HAP-1 (cell line): ENCODE measurements around the gene SCD.

ENCODE experiments used
- DNase-seq, 2 experiments: peaks; one replicate each; pipeline ENCODE4 v3.0.0-alpha.2; 2016 to 2020; ENCODE audit warnings: low spot score in 2 of 2
- H3K27me3 ChIP-seq: fragments of 250-450 bp; sonication (Bioruptor Pico); 2 replicates; pipeline ENCODE4 v1.5.1; 2020; ENCODE audit warnings: low read depth, mild to moderate bottlenecking, moderate library complexity
- H3K36me3 ChIP-seq: fragments of 250-450 bp; sonication (Bioruptor Pico); replicated peaks from 2 replicates; pipeline ENCODE4 v1.5.1; 2020; ENCODE audit warnings: mild to moderate bottlenecking
- H3K4me1 ChIP-seq: fragments of 250-450 bp; sonication (Bioruptor Pico); 2 replicates; pipeline ENCODE4 v1.5.1; 2020; ENCODE audit warnings: mild to moderate bottlenecking
- H3K4me3 ChIP-seq: fragments of 250-450 bp; sonication (Bioruptor Pico); 2 replicates; pipeline ENCODE4 v1.5.1; 2020; ENCODE audit warnings: mild to moderate bottlenecking, moderate library complexity
- H3K9me3 ChIP-seq: fragments of 250-450 bp; sonication (Bioruptor Pico); 2 replicates; pipeline ENCODE4 v1.5.1; 2020; ENCODE audit warnings: mild to moderate bottlenecking, moderate library complexity
- in situ Hi-C: fragments of 300-500 bp; cut with MboI; formaldehyde crosslinking; loops from 3 replicates; pipeline ENCODE4 v1.14.3; 2020; ENCODE audit warnings: low sequenced_read_pairs, inconsistent platforms, mixed read lengths

Gene SCD

DNA sequence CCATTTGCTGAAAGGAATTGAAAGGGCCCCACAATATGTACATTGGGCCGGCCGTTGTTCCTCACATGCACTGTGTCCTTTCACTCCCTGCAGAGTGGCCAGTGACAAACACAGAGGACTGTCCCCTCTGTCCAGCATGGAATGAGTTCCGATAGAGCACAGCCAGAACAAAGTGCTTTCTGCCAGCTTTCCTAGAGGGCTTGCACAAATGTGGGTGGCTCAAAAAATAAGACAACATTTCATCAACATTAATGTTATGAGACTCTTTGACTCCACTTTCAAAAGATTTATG is 19.4 kb upstream of the SCD start:
- no peak for DNase-seq
- in situ Hi-C loops: no loop called here
- no peak overlapping the region for H3K4me3 ChIP-seq
- peaks cover 32% of the 10 kb centered on the region for H3K27me3 ChIP-seq
- H3K9me3 ChIP-seq: no peaks in the 10 kb centered on the region
- no peaks in the 10 kb centered on the region for H3K4me1 ChIP-seq
- H3K36me3 ChIP-seq: no peaks in the 10 kb centered on the region

DNA sequence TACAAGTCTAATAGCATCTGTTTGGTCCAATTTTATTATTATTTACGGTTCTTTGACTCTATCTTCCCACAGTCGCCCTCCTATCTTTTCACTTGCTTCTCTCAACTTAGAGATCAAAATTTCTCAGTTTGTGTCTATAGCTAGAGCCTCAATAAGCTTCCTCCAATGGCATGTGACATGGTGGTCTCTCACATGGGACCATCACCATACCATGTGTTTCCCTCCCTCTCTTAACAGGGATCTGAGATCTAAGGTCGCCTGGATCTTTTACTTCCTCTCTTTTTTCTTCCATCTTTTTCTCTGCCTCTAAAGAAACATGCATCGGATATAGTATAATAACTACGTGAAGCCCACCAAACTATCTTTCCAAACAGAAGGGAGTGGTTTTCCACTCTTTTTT is 18.8 kb upstream of the SCD start:
- no peaks in the 10 kb centered on the region for H3K36me3 ChIP-seq
- DNase-seq: no peak
- no peaks in the 10 kb centered on the region for H3K9me3 ChIP-seq
- peaks cover 29% of the 10 kb centered on the region for H3K27me3 ChIP-seq
- in situ Hi-C loops: no loop called here
- no peaks in the 10 kb centered on the region for H3K4me1 ChIP-seq
- no peak overlapping the region for H3K4me3 ChIP-seq

DNA sequence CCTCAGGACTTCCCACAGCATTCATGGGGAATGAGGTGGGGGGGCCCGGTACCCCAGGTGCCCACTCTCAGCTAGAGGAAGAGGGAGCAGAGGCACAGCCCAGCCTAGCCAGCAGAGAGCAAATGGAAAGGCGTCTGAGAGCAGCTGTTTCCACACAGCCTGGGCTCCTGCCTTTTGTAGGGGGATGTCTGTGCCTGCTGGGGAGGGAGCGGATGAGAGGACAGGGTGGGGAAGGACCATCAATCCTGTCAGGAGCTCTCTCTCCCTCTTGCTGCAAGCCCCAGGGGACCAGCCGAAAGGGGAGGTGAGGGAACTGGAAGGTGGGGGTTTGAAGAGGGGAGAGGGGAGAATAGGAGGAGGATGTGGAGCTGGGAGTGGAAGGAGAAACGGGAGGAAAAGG is 17.0 kb upstream of the SCD start, which contains the start of gene PKD2L1:
TSS of gene PKD2L1 (minus strand) at position 150 of the 400 bp plus-strand sequence. CDS start at position 25, 125 bp downstream.
- no peak for DNase-seq
- Histone ChIP-seq H3K9me3 (no peaks in the 10 kb centered on the region), H3K27me3 (peaks cover 30% of the 10 kb centered on the region), H3K36me3 (no peaks in the 10 kb centered on the region), H3K4me3 (no peak within 1 kb of the TSS), H3K4me1 (no peaks in the 10 kb centered on the region)
- in situ Hi-C loops: no loop called here

GRCh38 chr10:100333106-100333505 is 13.9 kb upstream of the SCD start:
- no peak overlapping the region for H3K4me3 ChIP-seq
- H3K4me1 ChIP-seq: no peaks in the 10 kb centered on the region
- DNase-seq: no peak
- H3K36me3 ChIP-seq: no peaks in the 10 kb centered on the region
- in situ Hi-C loops: no loop called here
- peaks cover 25% of the 10 kb centered on the region for H3K27me3 ChIP-seq
- no peaks in the 10 kb centered on the region for H3K9me3 ChIP-seq

GRCh38 chr10:100333661-100334440 is 13.2 kb upstream of the SCD start:
- Histone ChIP-seq H3K4me1 (no peaks in the 10 kb centered on the region), H3K9me3 (no peaks in the 10 kb centered on the region), H3K36me3 (no peaks in the 10 kb centered on the region), H3K27me3 (peaks cover 19% of the 10 kb centered on the region; the same call in 1 of the 2 replicates), H3K4me3 (no peak overlapping the region)
- DNase-seq: no peak
- in situ Hi-C loops: no loop called here

DNA sequence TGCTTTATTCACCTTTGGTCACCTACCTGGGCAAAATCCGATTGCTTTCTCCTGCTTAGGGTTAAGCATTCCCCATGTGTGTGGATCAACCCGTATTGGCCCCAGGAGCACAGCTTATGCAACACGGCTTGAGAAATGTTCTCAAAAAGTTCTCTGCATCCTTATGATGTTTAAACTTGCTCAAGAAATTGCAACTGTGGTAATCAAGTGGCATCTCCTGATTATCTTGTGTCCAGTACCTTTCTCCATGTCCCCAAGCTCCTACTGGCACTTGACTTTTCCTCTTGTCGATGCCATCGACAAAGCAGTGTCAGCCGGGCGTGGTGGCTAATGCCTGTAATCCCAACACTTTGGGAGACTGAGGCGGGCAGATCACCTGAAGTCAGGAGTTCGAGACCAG is 12.3 kb upstream of the SCD start:
- no peak for DNase-seq
- H3K4me3 ChIP-seq: no peak overlapping the region
- H3K36me3 ChIP-seq: no peaks in the 10 kb centered on the region
- H3K4me1 ChIP-seq: no peaks in the 10 kb centered on the region
- H3K9me3 ChIP-seq: no peaks in the 10 kb centered on the region
- in situ Hi-C loops: no loop called here
- H3K27me3 ChIP-seq: peaks cover 9% of the 10 kb centered on the region; the same call in 1 of the 2 replicates

- in situ Hi-C loops: no loop called here
- peak; percentile 59 to 84 for DNase-seq
Measured at GRCh38 chr10:100338434-100339036, 8.5 kb upstream of the SCD start.

GRCh38 chr10:100339236-100339635 is 7.8 kb upstream of the SCD start:
- Histone ChIP-seq H3K9me3 (no peaks in the 10 kb centered on the region), H3K27me3 (peaks cover 5% of the 10 kb centered on the region; the same call in 1 of the 2 replicates), H3K36me3 (no peaks in the 10 kb centered on the region), H3K4me3 (no peak overlapping the region), H3K4me1 (no peaks in the 10 kb centered on the region)
- in situ Hi-C loops: no loop called here
- DNase-seq: no peak

More at GRCh38 chr10:100338434-100339036, 8.5 kb upstream of the SCD start:
- Histone ChIP-seq H3K9me3 (no peaks in the 10 kb centered on the region), H3K27me3 (peaks cover 5% of the 10 kb centered on the region; the same call in 1 of the 2 replicates), H3K4me3 (no peak overlapping the region), H3K4me1 (no peaks in the 10 kb centered on the region), H3K36me3 (no peaks in the 10 kb centered on the region)

GRCh38 chr10:100340948-100341847 is 5.8 kb upstream of the SCD start:
- H3K36me3 ChIP-seq: no peaks in the 10 kb centered on the region
- no peaks in the 10 kb centered on the region for H3K9me3 ChIP-seq
- H3K4me3 ChIP-seq: no peak overlapping the region
- peaks cover 6% of the 10 kb centered on the region; the same call in 1 of the 2 replicates for H3K4me1 ChIP-seq
- in situ Hi-C loops: loop anchor here (5.0 to 10.0 kb wide), 2 partner anchors 91 to 164 kb away; no protein-coding TSS in a partner anchor
- no peaks in the 10 kb centered on the region; the same call in 1 of the 2 replicates for H3K27me3 ChIP-seq
- no peak for DNase-seq

DNA sequence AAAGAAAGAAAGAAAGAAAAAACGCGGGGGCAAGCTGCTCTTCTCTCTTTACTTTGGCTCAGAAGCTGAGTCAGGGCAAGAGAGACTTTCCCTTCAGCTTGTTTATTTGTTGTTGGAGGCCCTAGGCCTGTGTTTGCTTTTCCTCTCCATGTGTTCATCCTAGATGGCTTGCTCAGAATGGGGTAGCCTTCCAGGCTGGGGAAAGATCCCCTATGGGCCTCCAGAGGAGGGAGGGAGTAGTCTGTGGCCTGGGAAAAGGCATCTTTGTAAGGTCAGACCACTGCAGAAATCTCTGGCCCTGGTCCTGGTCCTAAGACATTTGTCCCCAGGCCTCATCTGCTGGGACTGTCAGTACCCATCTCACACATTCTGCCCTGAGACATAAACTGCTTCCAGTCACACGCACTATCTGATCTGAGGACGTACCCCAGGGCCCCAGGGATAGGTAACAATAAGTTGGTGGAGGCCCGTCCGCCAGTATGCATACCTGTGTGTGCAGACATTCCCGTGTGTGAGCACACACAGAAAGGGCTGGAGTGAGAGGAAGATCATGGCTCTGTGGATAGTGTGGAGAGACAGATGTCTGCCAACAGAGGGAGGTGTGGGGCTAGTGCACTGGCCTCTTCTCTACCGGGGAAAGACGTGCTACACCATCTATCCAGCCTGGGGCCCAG is 4.9 kb upstream of the SCD start:
- in situ Hi-C loops: loop anchor here (5.0 to 10.0 kb wide), 2 partner anchors 90 to 163 kb away; no protein-coding TSS in a partner anchor

DNA sequence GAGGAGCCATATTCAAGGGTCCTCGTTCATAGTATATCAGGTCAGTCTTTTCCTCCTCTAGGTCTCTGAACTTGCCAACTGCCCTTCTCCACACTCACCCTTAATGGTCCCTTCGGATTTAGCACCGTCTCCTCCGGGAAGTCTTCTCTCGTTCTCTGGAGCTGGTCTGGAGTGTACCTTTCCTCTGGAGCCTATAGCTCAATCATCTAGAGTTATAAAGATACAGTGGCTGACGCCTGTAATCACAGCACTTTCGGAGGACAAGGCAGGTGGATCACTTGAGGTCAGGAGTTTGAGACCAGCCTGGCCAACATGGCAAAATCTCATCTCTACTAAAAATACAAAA is 4.4 kb upstream of the SCD start:
- no peaks in the 10 kb centered on the region for H3K9me3 ChIP-seq
- H3K36me3 ChIP-seq: no peaks in the 10 kb centered on the region; the same call in 1 of the 2 replicates
- DNase-seq: no peak
- no peak overlapping the region for H3K4me3 ChIP-seq
- H3K27me3 ChIP-seq: no peaks in the 10 kb centered on the region
- peaks cover 6% of the 10 kb centered on the region; the same call in 1 of the 2 replicates for H3K4me1 ChIP-seq
- in situ Hi-C loops: loop anchor here (5.0 to 10.0 kb wide), 2 partner anchors 90 to 162 kb away; no protein-coding TSS in a partner anchor

More for the DNA sequence above, 4.9 kb upstream of the SCD start:
- Histone ChIP-seq H3K4me1 (peaks cover 6% of the 10 kb centered on the region; the same call in 1 of the 2 replicates), H3K36me3 (no peaks in the 10 kb centered on the region), H3K4me3 (no peak overlapping the region), H3K9me3 (no peaks in the 10 kb centered on the region), H3K27me3 (no peaks in the 10 kb centered on the region)
- peak; percentile 64 to 75 for DNase-seq

GRCh38 chr10:100344241-100344788 is 2.7 kb upstream of the SCD start:
- H3K4me1 ChIP-seq: peaks cover 15% of the 10 kb centered on the region
- no peak for DNase-seq
- peaks cover 15% of the 10 kb centered on the region for H3K36me3 ChIP-seq
- in situ Hi-C loops: loop anchor here (5.0 to 10.0 kb wide), 2 partner anchors 88 to 160 kb away; no protein-coding TSS in a partner anchor
- no peaks in the 10 kb centered on the region for H3K9me3 ChIP-seq
- H3K4me3 ChIP-seq: no peak overlapping the region
- no peaks in the 10 kb centered on the region for H3K27me3 ChIP-seq
